Ovary (tissue), 9 donors: ENCODE data around the gene TMEM120B. TPM values are rescaled to one million over a fixed set of nuclear protein-coding genes. Genes with fewer than 3 reads are reported as not detected.

Experiments used
- DNase-seq, 5 donors: peaks; one replicate each; pipeline ENCODE4 v3.0.0-alpha.2; 2019 to 2020
- H3K27ac ChIP-seq, 2 donors: fragments of 200-600 bp; one replicate each; pipeline versions ENCODE4 v1.5.1 to v1.8.0; 2019 to 2022
- H3K27me3 ChIP-seq: fragments of 200-600 bp; one replicate; pipeline ENCODE4 v1.8.0; 2022
- H3K36me3 ChIP-seq: fragments of 200-600 bp; sonication (generic); one replicate; pipeline ENCODE4 v1.5.1; 2019
- H3K4me1 ChIP-seq: one replicate; pipeline ENCODE4 v1.8.1; 2013; ENCODE audit warnings: mild to moderate bottlenecking, moderate library complexity; ENCODE audit not compliant: insufficient read depth
- H3K4me3 ChIP-seq: fragments of 200-600 bp; sonication (generic); one replicate; pipeline ENCODE4 v1.5.1; 2017
- H3K9me3 ChIP-seq, 2 donors: fragments of 200-600 bp in 1 of 2; sonication (generic) in 1 of 2; one replicate each; pipeline versions ENCODE4 v1.5.1 to v1.8.1; 2013 to 2019; ENCODE audit warnings: mild to moderate bottlenecking in 1 of 2, moderate library complexity in 1 of 2
- CTCF ChIP-seq, 3 donors: fragments of 450-650 bp in 2 of 3; fragments of 200-600 bp in 1 of 3; IDR thresholded peaks; one replicate each; pipeline versions ENCODE4 v1.5.1 to v1.8.0; 2016 to 2022; ENCODE audit warnings: antibody characterized with exemption in 3 of 3, mild to moderate bottlenecking in 1 of 3
- EP300 ChIP-seq: sonication (generic); formaldehyde crosslinking; IDR thresholded peaks from one replicate; pipeline ENCODE4 v1.6.1; 2017; ENCODE audit warnings: antibody characterized with exemption
- POLR2A ChIP-seq: fragments of 450-650 bp; IDR thresholded peaks from one replicate; pipeline ENCODE4 v1.6.1; 2017; ENCODE audit warnings: antibody characterized with exemption, mild to moderate bottlenecking, moderate library complexity
- WGBS, 3 donors: extraction: QIAGEN DNeasy Blood & Tissue Kit in 1 of 3; methylation state at CpG; one replicate each; pipeline versions ENCODE4 v1.1.5 to v1.1.7; 2013 to 2017; 5-methylcytosine and 5-hydroxymethylcytosine counted together
- intact Hi-C, 4 donors: fragments of 100-400 bp; cut with DNase I; formaldehyde crosslinking; loops; one replicate each; pipeline versions ENCODE4 v1.11.0 to v1.15.1; 2022 to 2023
- polyA plus RNA-seq, 2 donors: library from polyadenylated mRNA; stranded (reverse); fragments of 200-250 nt in 1 of 2; fragments of 350-450 nt in 1 of 2; fragmentation: Illumina TruSeq in 1 of 2; extraction: RNeasy Lipid Tissue Mini Kit (QIAGEN cat#74804) in 1 of 2; gene quantifications; one replicate each; pipeline ENCODE4 v1.2.3, GENCODE V29; 2013 to 2014
- total RNA-seq, 7 donors: library from RNA; depleted of rRNA in 2 of 7; stranded (reverse); fragments of >200 nt in 2 of 7; fragmentation: NEBNext Ultra II Directional in 3 of 7; extraction: Animal tissue kit (Norgen Biotek cat#: 25700) in 3 of 7; gene quantifications; one replicate each; pipeline versions ENCODE4 v1.1.0 to v1.2.4, GENCODE V29; 2016 to 2023
- donor health status: DM: no; HTN: no; CAD: no; lungs with moderate emphysema.
- donor health status: DM: no; HTN: no; CAD: no.
- donor health status: Bipolar disorder and iron deficiency.
- donor health status: DM: yes; HTN: yes; CAD: no.
- donor health status: DM: no; HTN: no; CAD: no.
- donor health status: DM: yes; HTN: yes; CAD: no.

TMEM120B gene
- total and polyA plus RNA-seq, 9 donors: 2.0 to 15.3 (median 7.1) TPM

DNA sequence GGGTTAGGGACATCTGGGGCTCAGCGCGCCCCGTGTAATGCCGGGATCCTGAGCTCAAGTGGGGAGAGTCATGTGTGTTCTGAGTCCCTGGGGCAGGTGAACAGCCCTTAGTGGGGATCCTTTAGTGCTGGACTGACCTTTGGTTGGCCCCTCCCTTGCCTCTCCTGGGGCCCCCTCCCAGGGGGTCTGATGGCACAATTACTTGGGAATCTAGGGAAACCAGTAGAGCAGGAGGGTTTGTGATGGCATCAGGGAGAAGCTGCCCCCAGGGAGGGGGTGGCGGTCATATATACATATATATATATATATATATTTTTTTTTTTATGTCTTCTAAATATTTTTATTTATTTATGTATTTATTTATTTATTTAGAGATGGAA is 43.0 kb upstream of the TMEM120B start, which contains the start of gene MORN3:
Gene MORN3 (minus strand): TSS at position 134 of the 380 bp plus-strand sequence. CDS start 171 bp downstream, outside the sequence.
- intact Hi-C loops: no loop called here
- Histone ChIP-seq H3K4me1 (no peaks in the 10 kb centered on the region), H3K9me3 (no peaks in the 10 kb centered on the region), H3K27ac (no peak within 1 kb of the TSS), H3K4me3 (no peak within 1 kb of the TSS), H3K36me3 (no peaks in the 10 kb centered on the region), H3K27me3 (no peaks in the 10 kb centered on the region)
- 95 to 98% (median 95%) methylated on average over 5 of the region's 5 CpGs for WGBS, 3 donors
- DNase-seq: no peak
- TF ChIP-seq POLR2A (no peak), CTCF (IDR thresholded peaks at IDR 0.05) (no peak), EP300 (no peak)

- Histone ChIP-seq H3K4me1 (no peaks in the 10 kb centered on the region), H3K36me3 (no peaks in the 10 kb centered on the region), H3K27ac (no peak overlapping the region), H3K9me3 (no peaks in the 10 kb centered on the region), H3K27me3 (no peaks in the 10 kb centered on the region), H3K4me3 (peak overlapping the region; percentile 47)
- TF ChIP-seq POLR2A: no peak
- no peak for TF ChIP-seq CTCF (IDR thresholded peaks at IDR 0.05)
- TF ChIP-seq EP300: no peak
- intact Hi-C loops: loop anchor here in 1 of 4 donors (10.0 kb wide), 1 partner anchor 168 kb away; no protein-coding TSS in a partner anchor
- DNase-seq: peak in 2 of 5 donors; percentile 54 to 55
- 44 to 49% (median 46%) methylated on average over 12 of the region's 12 CpGs for WGBS, 3 donors
Measured at GRCh38 chr12:121673013-121673511, 39.5 kb upstream of the TMEM120B start.

- Histone ChIP-seq H3K36me3 (no peaks in the 10 kb centered on the region), H3K4me1 (no peaks in the 10 kb centered on the region), H3K27me3 (no peaks in the 10 kb centered on the region), H3K9me3 (no peaks in the 10 kb centered on the region), H3K4me3 (no peak overlapping the region), H3K27ac (no peak overlapping the region)
- 93 to 97% (median 95%) methylated on average over 5 of the region's 5 CpGs for WGBS, 3 donors
- intact Hi-C loops: loop anchor here in 3 of 4 donors (5.0 to 10.0 kb wide), 2 partner anchors 171 to 174 kb away; no protein-coding TSS in a partner anchor
- no peak for DNase-seq
- TF ChIP-seq POLR2A: no peak
- no peak for TF ChIP-seq CTCF (IDR thresholded peaks at IDR 0.05)
- TF ChIP-seq EP300: no peak
Measured at GRCh38 chr12:121676190-121676589, 36.4 kb upstream of the TMEM120B start.

- H3K4me3 ChIP-seq: no peak overlapping the region
- no peaks in the 10 kb centered on the region for H3K9me3 ChIP-seq
- TF ChIP-seq CTCF (IDR thresholded peaks at IDR 0.05) (no peak), EP300 (no peak), POLR2A (no peak)
- no peak for DNase-seq
- no peaks in the 10 kb centered on the region for H3K27me3 ChIP-seq
- H3K27ac ChIP-seq: no peak overlapping the region
- WGBS, 3 donors: 63 to 76% (median 64%) methylated on average over 3 of the region's 3 CpGs
- H3K4me1 ChIP-seq: no peaks in the 10 kb centered on the region
- no peaks in the 10 kb centered on the region for H3K36me3 ChIP-seq
- intact Hi-C loops: loop anchor here in 3 of 4 donors (5.0 to 10.0 kb wide), 2 partner anchors 174 to 176 kb away; no protein-coding TSS in a partner anchor
Measured at GRCh38 chr12:121678305-121678704, 34.2 kb upstream of the TMEM120B start.
